H1 (cell line): Measurements from ENCODE around the gene SAPCD1. TPM values are rescaled to one million over a fixed set of nuclear protein-coding genes. Genes with fewer than 3 reads are reported as not detected.

Experiments
- CTCF ChIA-PET: fragments of 300-600 bp; sonication (Branson Sonifier 250); formaldehyde crosslinking; loops from one replicate; lab custom pipeline; 2021; ENCODE audit not compliant: partially characterized antibody; lab: Charles Lee
- POLR2A ChIA-PET: fragments of 300-600 bp; sonication (Branson Sonifier 250); formaldehyde crosslinking; loops from one replicate; lab custom pipeline; 2021; ENCODE audit warnings: inconsistent platforms; ENCODE audit not compliant: partially characterized antibody; lab: Charles Lee
- DNase-seq, 2 experiments: peaks; one replicate each; pipeline versions ENCODE4 v3.0.0 to v3.0.0-alpha.2; 2010 to 2022; ENCODE audit warnings: low spot score in 2 of 2, low read depth in 1 of 2, mixed read lengths in 1 of 2
- FAIRE-seq: peaks from 2 replicates; lab custom pipeline; 2011; peaks lifted over from hg19 to GRCh38; lab: Jason Lieb, UNC
- H2AFZ ChIP-seq: 2 replicates; pipeline ENCODE4 v1.8.1; 2012; ENCODE audit warnings: low read length, inconsistent platforms
- H2AK5ac ChIP-seq: 2 replicates; pipeline ENCODE4 v1.6.1; 2013; ENCODE audit warnings: low read depth, low read length
- H2BK120ac ChIP-seq: replicated peaks from 2 replicates; pipeline ENCODE3; 2013; ENCODE audit warnings: low read depth, low read length, inconsistent platforms
- H2BK12ac ChIP-seq: 2 replicates; pipeline ENCODE4 v1.6.1; 2013; ENCODE audit warnings: low read depth, low read length
- H2BK15ac ChIP-seq: 2 replicates; pipeline ENCODE4 v1.6.1; 2013; ENCODE audit warnings: low read length
- H2BK20ac ChIP-seq: 2 replicates; pipeline ENCODE4 v1.6.1; 2013; ENCODE audit warnings: low read length
- H2BK5ac ChIP-seq: 2 replicates; pipeline ENCODE4 v1.6.1; 2013; ENCODE audit warnings: low read depth, low read length
- H3K14ac ChIP-seq: 2 replicates; pipeline ENCODE4 v1.6.1; 2013; ENCODE audit warnings: inconsistent platforms; ENCODE audit not compliant: insufficient read length
- H3K18ac ChIP-seq: 2 replicates; pipeline ENCODE4 v1.6.1; 2013; ENCODE audit warnings: low read length; ENCODE audit errors: extremely low read depth
- H3K23ac ChIP-seq: 2 replicates; pipeline ENCODE4 v1.6.1; 2013; ENCODE audit warnings: inconsistent platforms; ENCODE audit not compliant: insufficient read length
- H3K23me2 ChIP-seq: 2 replicates; pipeline ENCODE4 v1.6.1; 2013; ENCODE audit warnings: low read depth, low read length
- H3K27ac ChIP-seq: 2 replicates; pipeline ENCODE4 v1.6.1; 2011; ENCODE audit warnings: low read depth, low read length, inconsistent platforms
- H3K27me3 ChIP-seq, 4 experiments: replicated peaks in 1 of 4; 1 replicate in 1 of 4; 2 replicates in 3 of 4; pipeline versions ENCODE4 v1.6.1 to v1.8.1; 2011 to 2013; ENCODE audit warnings: low read length in 3 of 4, mild to moderate bottlenecking in 3 of 4, inconsistent platforms in 2 of 4, mixed read lengths in 2 of 4, moderate library complexity in 1 of 4; ENCODE audit not compliant: control insufficient read depth in 3 of 4, insufficient read depth in 3 of 4; ENCODE audit errors: extremely low read depth in 1 of 4
- H3K36me3 ChIP-seq, 4 experiments: 2 replicates each; pipeline versions ENCODE4 v1.6.1 to v1.8.1; 2011 to 2013; ENCODE audit warnings: mild to moderate bottlenecking in 4 of 4, low read length in 3 of 4, moderate library complexity in 2 of 4, control low read depth in 1 of 4, inconsistent platforms in 1 of 4; ENCODE audit not compliant: insufficient read depth in 4 of 4, control insufficient read depth in 2 of 4
- H3K4ac ChIP-seq: replicated peaks from 2 replicates; pipeline ENCODE3; 2013; ENCODE audit warnings: low read length, low read depth, mixed read lengths, inconsistent platforms; ENCODE audit not compliant: insufficient read length
- H3K4me1 ChIP-seq, 4 experiments: replicated peaks in 1 of 4; 1 replicate in 1 of 4; 2 replicates in 3 of 4; pipeline versions ENCODE4 v1.6.1 to v1.8.1; 2011 to 2013; ENCODE audit warnings: low read length in 3 of 4, inconsistent platforms in 2 of 4, mixed read lengths in 1 of 4; ENCODE audit not compliant: insufficient read depth in 4 of 4, control insufficient read depth in 3 of 4
- H3K4me2 ChIP-seq, 2 experiments: 2 replicates each; pipeline versions ENCODE4 v1.6.1 to v1.8.1; 2011 to 2013; ENCODE audit warnings: low read depth in 2 of 2, low read length in 2 of 2, control low read depth in 1 of 2, inconsistent platforms in 1 of 2, mild to moderate bottlenecking in 1 of 2; ENCODE audit not compliant: insufficient read depth in 1 of 2
- H3K4me3 ChIP-seq, 4 experiments: fragments of 200-600, 300-600 bp in 1 of 4; sonication (generic), shearing (Covaris generic), sonication (Bioruptor Twin) in 1 of 4; 2 replicates each; pipeline versions ENCODE4 v1.5.1 to v1.8.1; 2011 to 2016; ENCODE audit warnings: low read length in 4 of 4, low read depth in 3 of 4, control low read depth in 2 of 4, inconsistent platforms in 2 of 4, mild to moderate bottlenecking in 2 of 4, mixed read lengths in 1 of 4, moderate library complexity in 1 of 4; ENCODE audit not compliant: insufficient read depth in 2 of 4; ENCODE audit errors: extremely low read depth in 1 of 4
- H3K56ac ChIP-seq: replicated peaks from 2 replicates; pipeline ENCODE3; 2013; ENCODE audit warnings: low read depth, mild to moderate bottlenecking, mixed read lengths, low read length, inconsistent platforms; ENCODE audit not compliant: insufficient read length
- H3K79me1 ChIP-seq: 2 replicates; pipeline ENCODE4 v1.6.1; 2013; ENCODE audit warnings: low read depth, low read length, control low read depth
- H3K79me2 ChIP-seq, 2 experiments: 2 replicates each; pipeline versions ENCODE4 v1.6.1 to v1.8.1; 2012 to 2013; ENCODE audit warnings: low read length in 2 of 2, mild to moderate bottlenecking in 2 of 2, inconsistent platforms in 1 of 2; ENCODE audit not compliant: insufficient read depth in 2 of 2, control insufficient read depth in 1 of 2
- H3K9ac ChIP-seq, 4 experiments: replicated peaks in 1 of 4; 1 replicate in 1 of 4; 2 replicates in 3 of 4; pipeline versions ENCODE4 v1.6.1 to v1.8.1; 2011 to 2013; ENCODE audit warnings: low read depth in 3 of 4, low read length in 3 of 4, control low read depth in 2 of 4, mild to moderate bottlenecking in 2 of 4, moderate library complexity in 2 of 4, inconsistent platforms in 1 of 4; ENCODE audit errors: extremely low read depth in 1 of 4
- H3K9me3 ChIP-seq, 2 experiments: 2 replicates each; pipeline versions ENCODE4 v1.6.1 to v1.8.1; 2012 to 2013; ENCODE audit warnings: mild to moderate bottlenecking in 2 of 2, moderate library complexity in 2 of 2, control low read depth in 1 of 2, inconsistent platforms in 1 of 2, low read depth in 1 of 2, low read length in 1 of 2, mixed read lengths in 1 of 2; ENCODE audit not compliant: insufficient read depth in 2 of 2
- H4K20me1 ChIP-seq, 2 experiments: replicated peaks in 1 of 2; 2 replicates each; pipeline versions ENCODE3 to v1.8.1; 2011 to 2013; ENCODE audit warnings: inconsistent platforms in 2 of 2, low read length in 2 of 2, mild to moderate bottlenecking in 1 of 2; ENCODE audit not compliant: insufficient read depth in 2 of 2, control insufficient read depth in 1 of 2
- H4K5ac ChIP-seq: 2 replicates; pipeline ENCODE4 v1.6.1; 2013; ENCODE audit warnings: low read length, low read depth, mixed read lengths, inconsistent platforms; ENCODE audit not compliant: insufficient read length
- H4K8ac ChIP-seq: 2 replicates; pipeline ENCODE4 v1.8.0; 2013; ENCODE audit warnings: mild to moderate bottlenecking, moderate library complexity, low read length, inconsistent platforms; ENCODE audit not compliant: insufficient read depth; ENCODE audit errors: extremely low read depth
- H4K91ac ChIP-seq: replicated peaks from 2 replicates; pipeline ENCODE3; 2013; ENCODE audit warnings: low read length, mixed read lengths, inconsistent platforms; ENCODE audit not compliant: insufficient read length
- CBX8 ChIP-seq: fragments of 300-800, 300-1000 bp; sonication (generic); IDR thresholded peaks from 2 replicates; pipeline ENCODE4 v1.7.1; 2016; ENCODE audit warnings: low read depth, low read length, borderline replicate concordance
- GTF2F1 ChIP-seq: IDR thresholded peaks from 2 replicates; pipeline ENCODE4 v1.6.1; 2012; ENCODE audit warnings: low read depth, low read length, improper control_type of control experiment, borderline replicate concordance
- JUN ChIP-seq: IDR thresholded peaks from 2 replicates; pipeline ENCODE4 v1.6.1; 2011; ENCODE audit warnings: low read depth, mild to moderate bottlenecking, improper control_type of control experiment, low read length
- SRF ChIP-seq: IDR thresholded peaks from 2 replicates; pipeline ENCODE4 v1.6.1; 2011; ENCODE audit warnings: mild to moderate bottlenecking, low read depth, low read length, moderate library complexity
- WGBS, 2 experiments: shearing (Covaris generic) in 1 of 2; methylation state at CpG; one replicate each; pipeline versions ENCODE4 v1.1.6 to v1.1.7; 2013 to 2015; ENCODE audit warnings: low lambda C conversion rate in 2 of 2, mixed read lengths in 2 of 2, inconsistent platforms in 1 of 2, low coverage in 1 of 2, missing lambda C conversion rate in 1 of 2; ENCODE audit not compliant: insufficient replicate concordance in 2 of 2, insufficient coverage in 1 of 2, insufficient read length in 1 of 2; ENCODE audit errors: extremely low coverage in 1 of 2, missing lambda C conversion rate in 1 of 2; 5-methylcytosine and 5-hydroxymethylcytosine counted together
- polyA plus RNA-seq, 7 experiments: library from polyadenylated mRNA; depleted of rRNA in 3 of 7; stranded (reverse) in 5 of 7; unstranded in 2 of 7; fragments of >200 nt in 5 of 7; fragments of 200-250 nt in 2 of 7; gene quantifications; 1 replicate in 5 of 7; 2 replicates in 1 of 7; 4 replicates in 1 of 7; pipeline versions ENCODE4 v1.2.1 to v1.2.3, GENCODE V29; 2011 to 2013; ENCODE audit warnings: missing spikeins in 2 of 7, mixed read lengths in 2 of 7
- total RNA-seq: library from RNA; stranded (reverse); fragmentation: NEBNext Ultra II Directional; extraction: Animal tissue kit (Norgen Biotek cat#: 25700); gene quantifications from 2 replicates; pipeline ENCODE4 v1.2.1, GENCODE V29; 2021

SAPCD1 gene
- total and polyA plus RNA-seq, 2 of the 8 experiments (the other 6 are each of a cell fraction or from before 2014, with no cell fraction given) = 3.1 to 5.9 TPM

DNA sequence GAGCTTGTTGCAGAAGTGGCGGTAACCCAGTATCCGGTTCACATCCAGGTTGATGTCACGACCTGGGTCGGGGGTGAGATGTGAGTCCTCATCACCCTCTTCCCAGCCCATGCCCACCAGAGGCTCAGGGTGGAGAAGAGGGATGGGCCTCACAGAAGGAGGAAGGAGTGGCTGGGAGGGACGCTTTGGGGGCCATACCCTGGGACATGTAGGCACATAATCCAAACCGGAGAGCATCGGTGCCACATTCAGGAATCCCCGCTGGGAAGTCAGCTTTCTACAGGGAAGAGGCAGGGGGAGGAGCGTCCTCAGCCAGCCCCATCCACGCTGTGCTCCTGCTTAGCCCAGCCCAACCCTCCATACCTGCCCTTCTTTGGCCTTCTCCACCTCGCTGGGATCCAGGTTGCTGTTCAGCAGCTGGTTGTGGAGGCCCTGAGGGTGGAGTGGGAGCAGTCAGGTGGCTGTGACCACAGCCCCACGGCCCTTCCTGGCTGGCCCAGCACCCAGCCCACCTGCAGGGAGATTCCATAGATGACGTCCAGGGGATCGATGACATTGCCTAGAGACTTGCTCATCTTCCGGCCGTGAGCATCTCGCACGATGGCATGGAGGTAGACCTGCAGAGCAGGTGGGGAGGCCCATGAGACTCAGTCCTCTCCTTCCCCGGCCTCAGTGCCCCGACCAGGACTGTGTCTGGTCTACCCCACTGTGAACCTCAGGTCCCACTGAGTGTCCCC is 18.2 kb downstream of the SAPCD1 start:
- no peak overlapping the region for H3K18ac ChIP-seq
- no peak overlapping the region for H2AFZ ChIP-seq
- H3K27ac ChIP-seq = no peak overlapping the region
- H2BK120ac ChIP-seq = no peak overlapping the region
- no peak overlapping the region for H3K23ac ChIP-seq
- H2AK5ac ChIP-seq = no peak overlapping the region
- 0 out of 2 replicates have a peak overlapping the region, but pooled peaks have one; percentile 15 for H4K8ac ChIP-seq
- H2BK20ac ChIP-seq = no peak overlapping the region
- no peak overlapping the region for H4K5ac ChIP-seq
- peaks cover 1 to 3% of the 10 kb centered on the region in 2 experiments for H4K20me1 ChIP-seq
- H4K91ac ChIP-seq = no peak overlapping the region
- H3K9ac ChIP-seq = no peak overlapping the region
- no peak for DNase-seq
- H3K27me3 ChIP-seq = no peaks in the 10 kb centered on the region; a peak in 1 of 7 replicates
- H3K23me2 ChIP-seq = 0 out of 2 replicates have a peak, but pooled peaks cover 1% of the 10 kb centered on the region
- no peak for TF ChIP-seq GTF2F1
- TF ChIP-seq CBX8 = no peak
- no peak for TF ChIP-seq SRF
- TF ChIP-seq JUN = no peak
- peaks cover 0 to 7% (median 3%) of the 10 kb centered on the region in 4 experiments; a peak in 3 of 7 replicates for H3K4me1 ChIP-seq
- no peaks in the 10 kb centered on the region for H3K79me2 ChIP-seq
- H3K14ac ChIP-seq = no peak overlapping the region
- no peaks in the 10 kb centered on the region for H3K79me1 ChIP-seq
- H3K4me2 ChIP-seq = no peak overlapping the region
- 95% methylated on average over 19 of the region's 20 CpGs; no CpG with 5 or more reads in 1 of the 2 experiments for WGBS, 2 experiments
- H3K9me3 ChIP-seq = no peaks in the 10 kb centered on the region
- CTCF ChIA-PET = interaction anchor here (0.9 to 15.6 kb wide), 9 partner anchors 4 to 117 kb away, joined by 3 to 228 read pairs (median 4); partner anchors contain the start of genes EHMT2, VARS1 and VWA7
- no peak overlapping the region for H2BK5ac ChIP-seq
- FAIRE-seq = no peak
- no peak overlapping the region for H2BK15ac ChIP-seq
- H3K36me3 ChIP-seq = peaks cover 33 to 72% (median 58%) of the 10 kb centered on the region in 4 experiments
- POLR2A ChIA-PET = interaction anchor here (0.6 to 10.7 kb wide), 9 partner anchors 7 to 116 kb away, joined by 3 to 85 read pairs (median 3); partner anchors contain the start of genes GPANK1, HSPA1B and VARS1
- H3K4me3 ChIP-seq = no peak overlapping the region
- no peak overlapping the region for H3K56ac ChIP-seq
- H3K4ac ChIP-seq = no peak overlapping the region
- H2BK12ac ChIP-seq = no peak overlapping the region
